GM19240 (cell line): ENCODE data around the gene RAET1G.
"Not testable (repeated sequence)": the region's sequence is repeated elsewhere in the genome, so short reads cannot be mapped to it uniquely, and the experiment has no call there.

Experiments used
- DNase-seq: peaks from one replicate; pipeline ENCODE4 v3.0.0; 2011; ENCODE audit warnings: low spot score; ENCODE audit not compliant: insufficient read length

The RAET1G gene

GRCh38 chr6:149934249-149935156, 11.6 kb upstream of the RAET1G start:
- no peak for DNase-seq

GRCh38 chr6:149933461-149933860, 10.5 kb upstream of the RAET1G start:
- no peak for DNase-seq

- DNase-seq: no peak
Observed at GRCh38 chr6:149933036-149933435, 10.1 kb upstream of the RAET1G start.

- DNase-seq: no peak
Observed at GRCh38 chr6:149931501-149931900, 8.6 kb upstream of the RAET1G start.

GRCh38 chr6:149929422-149929821, 6.5 kb upstream of the RAET1G start:
- no peak for DNase-seq

- DNase-seq: not testable (repeated sequence)
Observed at GRCh38 chr6:149927025-149927424, 4.1 kb upstream of the RAET1G start.

GRCh38 chr6:149925974-149926777, 3.3 kb upstream of the RAET1G start:
- DNase-seq: no peak

- no peak for DNase-seq
Observed at GRCh38 chr6:149925253-149925973, 2.5 kb upstream of the RAET1G start.

- DNase-seq: no peak
Observed at GRCh38 chr6:149924933-149925252, 2.0 kb upstream of the RAET1G start.

GRCh38 chr6:149924206-149924932, 1.4 kb upstream of the RAET1G start:
- DNase-seq: no peak

- DNase-seq: no peak
Observed at GRCh38 chr6:149923327-149923986, 536 bp upstream of the RAET1G start.

GRCh38 chr6:149922091-149922490, 830 bp downstream of the RAET1G start:
- DNase-seq: not testable (repeated sequence)

- no peak for DNase-seq
Observed at GRCh38 chr6:149921361-149921760, 1.6 kb downstream of the RAET1G start.

- DNase-seq: no peak
Observed at GRCh38 chr6:149919834-149920225, 3.1 kb downstream of the RAET1G start.

- not testable (repeated sequence) for DNase-seq
Observed at GRCh38 chr6:149919126-149919833, 3.6 kb downstream of the RAET1G start.

- DNase-seq: no peak
Observed at GRCh38 chr6:149918151-149918905, 4.6 kb downstream of the RAET1G start.

GRCh38 chr6:149917679-149918078, 5.2 kb downstream of the RAET1G start:
- no peak for DNase-seq

GRCh38 chr6:149915970-149916865, 6.7 kb downstream of the RAET1G start:
- no peak for DNase-seq
